PFSK-1 (cell line): ENCODE measurements around the gene NUDT4.

Experiments used
- FOXP2 ChIP-seq: optimal IDR thresholded peaks from 2 replicates; pipeline ENCODE3; 2011; ENCODE audit warnings: borderline replicate concordance, control low read depth, inconsistent platforms; ENCODE audit not compliant: insufficient read depth; ENCODE audit errors: extremely low read length, extremely low read depth
- POLR2AphosphoS5 ChIP-seq: IDR thresholded peaks from 2 replicates; pipeline ENCODE4 v1.6.1; 2012; ENCODE audit warnings: low read depth, mild to moderate bottlenecking, control low read depth, low read length, moderate library complexity
- REST ChIP-seq, 2 experiments: IDR thresholded peaks; 2 replicates each; pipeline versions ENCODE4 v1.6.1 to v1.8.0; 2011 to 2012; ENCODE audit warnings: low read depth in 2 of 2, low read length in 2 of 2, control low read depth in 1 of 2, inconsistent platforms in 1 of 2, mild to moderate bottlenecking in 1 of 2, moderate library complexity in 1 of 2; ENCODE audit not compliant: insufficient read depth in 1 of 2
- SIN3A ChIP-seq: IDR thresholded peaks from 2 replicates; pipeline ENCODE4 v1.6.1; 2012; ENCODE audit warnings: mild to moderate bottlenecking, low read length, moderate library complexity, borderline replicate concordance; ENCODE audit not compliant: insufficient read depth
- TAF1 ChIP-seq: IDR thresholded peaks from 2 replicates; pipeline ENCODE4 v1.6.1; 2012; ENCODE audit warnings: low read length, control low read depth, borderline replicate concordance; ENCODE audit not compliant: insufficient read depth

The NUDT4 gene

GRCh38 chr12:93336291-93336741 is 41.4 kb upstream of the NUDT4 start:
- TF ChIP-seq SIN3A (no peak), POLR2AphosphoS5 (no peak), TAF1 (no peak), FOXP2 (no peak), REST (IDR thresholded peaks at IDR 0.05; ENCODE audit: insufficient read depth in 1 of 2, low read depth in 2 of 2, low read length in 2 of 2) (no peak)

- TF ChIP-seq TAF1, result no peak
- TF ChIP-seq SIN3A, result no peak
- TF ChIP-seq POLR2AphosphoS5, result no peak
- TF ChIP-seq REST (IDR thresholded peaks at IDR 0.05; ENCODE audit: insufficient read depth in 1 of 2, low read depth in 2 of 2, low read length in 2 of 2), result no peak
- no peak for TF ChIP-seq FOXP2
Observed at GRCh38 chr12:93338598-93338997, 39.1 kb upstream of the NUDT4 start.

GRCh38 chr12:93339695-93340094 is 38.0 kb upstream of the NUDT4 start:
- no peak for TF ChIP-seq FOXP2
- no peak for TF ChIP-seq TAF1
- no peak for TF ChIP-seq SIN3A
- TF ChIP-seq REST (IDR thresholded peaks at IDR 0.05; ENCODE audit: insufficient read depth in 1 of 2, low read depth in 2 of 2, low read length in 2 of 2), result no peak
- TF ChIP-seq POLR2AphosphoS5, result no peak

- TF ChIP-seq FOXP2 (no peak), TAF1 (no peak), SIN3A (no peak), REST (IDR thresholded peaks at IDR 0.05; ENCODE audit: insufficient read depth in 1 of 2, low read depth in 2 of 2, low read length in 2 of 2) (no peak), POLR2AphosphoS5 (no peak)
Observed at GRCh38 chr12:93341409-93342049, 36.2 kb upstream of the NUDT4 start.
